GM21619 (cell line): ENCODE results near the gene MBD4.
"Not testable (repeated sequence)": the region's sequence is repeated elsewhere in the genome, so short reads cannot be mapped to it uniquely, and the experiment has no call there.

Experiments
- ATAC-seq: cut with Tn5 transposase; IDR thresholded peaks from one replicate; pipeline ENCODE4 v1.9.1; 2021; ENCODE audit not compliant: unreplicated experiment

MBD4 gene

GRCh38 chr3:129384594-129385323 is 55.0 kb downstream of the MBD4 start:
- no peak for ATAC-seq

GRCh38 chr3:129384103-129384502 is 55.6 kb downstream of the MBD4 start:
- ATAC-seq: not testable (repeated sequence)

GRCh38 chr3:129383292-129383860 is 56.4 kb downstream of the MBD4 start:
- ATAC-seq: peak; percentile 88

GRCh38 chr3:129382366-129382765 is 57.4 kb downstream of the MBD4 start:
- no peak for ATAC-seq
